Measurements from ENCODE around the gene ATP2B1.

ATP2B1 gene

GRCh38 chr12:89650239-89650638 lies 58.4 kb downstream of the ATP2B1 start:
- no peak for DNase-seq

- DNase-seq, result no peak
Measured at GRCh38 chr12:89649820-89650219, 58.8 kb downstream of the ATP2B1 start.

DNA sequence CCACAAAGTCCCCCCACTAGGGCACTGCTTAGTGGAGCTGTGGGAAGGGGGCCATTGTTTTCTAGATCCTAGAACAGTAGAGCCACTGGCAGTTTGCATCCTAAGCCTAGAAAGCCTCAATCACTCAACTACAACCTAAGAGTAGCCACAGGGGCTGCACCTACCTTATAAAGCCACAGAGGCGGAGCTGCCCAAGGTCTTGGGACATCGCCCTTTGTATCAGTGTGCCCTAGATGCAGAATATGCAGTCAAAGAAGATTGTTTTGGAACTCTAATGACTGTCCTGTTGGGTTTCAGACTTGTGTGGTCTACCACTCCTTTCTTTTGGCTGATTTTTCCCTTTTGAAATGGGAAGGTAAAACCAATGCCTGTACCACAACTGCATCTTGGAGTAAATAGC lies 59.5 kb downstream of the ATP2B1 start:
- DNase-seq, result no peak

DNA sequence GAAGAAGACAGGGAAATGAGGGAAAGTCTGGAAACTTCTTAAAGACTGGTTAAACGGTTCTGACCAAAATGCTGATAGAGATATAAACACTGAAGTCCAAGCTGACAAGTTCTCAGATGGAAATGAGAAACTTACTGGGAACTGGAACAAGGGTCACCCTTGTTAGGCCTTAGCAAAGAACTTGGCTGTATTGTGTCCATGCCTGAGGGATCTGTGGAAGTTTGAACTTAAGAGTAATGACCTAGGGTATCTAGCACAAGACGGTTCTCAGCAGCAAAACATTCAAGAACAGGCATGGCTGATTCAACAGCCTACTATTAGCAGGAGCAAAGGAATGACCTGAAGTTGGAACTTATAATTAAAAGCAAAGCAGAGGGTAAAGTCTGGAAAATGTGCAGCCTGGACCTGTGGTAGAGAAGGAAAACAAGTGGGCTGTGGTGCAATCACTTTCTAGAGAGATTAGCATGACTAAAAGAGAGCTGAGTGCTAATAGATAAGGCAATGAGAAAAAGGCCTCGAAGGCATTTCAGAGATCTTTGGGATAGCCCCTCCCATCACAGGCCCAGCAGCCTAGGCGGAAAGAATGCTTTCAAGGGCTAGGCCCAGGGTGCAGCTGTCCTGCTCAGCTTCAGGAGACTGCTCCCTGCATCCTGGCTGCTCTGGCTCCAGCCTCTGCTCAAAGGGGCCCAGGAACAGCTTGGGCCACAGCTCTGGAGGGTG lies 60.3 kb downstream of the ATP2B1 start:
- DNase-seq, result no peak

DNA sequence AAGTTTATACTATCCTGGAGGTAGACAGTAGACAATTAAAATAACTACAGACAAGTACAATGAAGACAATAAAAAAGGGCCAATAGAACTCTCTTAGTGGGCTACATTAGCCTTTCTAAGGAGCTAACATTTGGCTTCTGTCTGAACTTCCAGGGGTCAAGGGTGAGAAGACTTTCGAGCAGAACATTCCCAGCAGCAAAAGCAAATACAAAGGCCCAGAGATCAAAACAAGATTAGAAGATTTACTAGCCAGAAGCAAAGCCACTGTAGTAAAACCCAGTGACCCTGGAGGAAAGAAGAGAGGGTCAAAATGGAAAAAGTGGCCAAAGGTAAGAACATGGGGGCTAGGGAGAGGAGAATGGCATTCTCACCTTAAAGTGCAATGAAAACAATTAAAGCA lies 63.2 kb downstream of the ATP2B1 start:
- DNase-seq, result no peak

DNA sequence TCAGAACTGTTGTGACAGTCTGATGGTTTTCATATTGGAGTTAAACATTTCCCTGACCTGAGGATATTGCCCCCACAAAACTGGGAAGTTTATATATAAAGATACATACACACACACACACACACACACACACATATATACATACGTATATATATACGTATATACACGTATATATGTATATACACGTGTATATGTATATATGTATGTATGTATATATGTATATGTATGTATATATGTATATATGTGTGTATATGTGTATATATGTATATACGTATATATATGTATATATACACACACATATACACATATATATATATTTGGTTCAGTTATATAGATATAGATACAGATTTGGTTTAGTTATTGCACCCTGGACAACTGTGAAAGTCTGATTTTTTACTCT lies 65.7 kb downstream of the ATP2B1 start:
- no peak for DNase-seq

- no peak for DNase-seq
Measured at GRCh38 chr12:89636776-89637160, 71.9 kb downstream of the ATP2B1 start.

DNA sequence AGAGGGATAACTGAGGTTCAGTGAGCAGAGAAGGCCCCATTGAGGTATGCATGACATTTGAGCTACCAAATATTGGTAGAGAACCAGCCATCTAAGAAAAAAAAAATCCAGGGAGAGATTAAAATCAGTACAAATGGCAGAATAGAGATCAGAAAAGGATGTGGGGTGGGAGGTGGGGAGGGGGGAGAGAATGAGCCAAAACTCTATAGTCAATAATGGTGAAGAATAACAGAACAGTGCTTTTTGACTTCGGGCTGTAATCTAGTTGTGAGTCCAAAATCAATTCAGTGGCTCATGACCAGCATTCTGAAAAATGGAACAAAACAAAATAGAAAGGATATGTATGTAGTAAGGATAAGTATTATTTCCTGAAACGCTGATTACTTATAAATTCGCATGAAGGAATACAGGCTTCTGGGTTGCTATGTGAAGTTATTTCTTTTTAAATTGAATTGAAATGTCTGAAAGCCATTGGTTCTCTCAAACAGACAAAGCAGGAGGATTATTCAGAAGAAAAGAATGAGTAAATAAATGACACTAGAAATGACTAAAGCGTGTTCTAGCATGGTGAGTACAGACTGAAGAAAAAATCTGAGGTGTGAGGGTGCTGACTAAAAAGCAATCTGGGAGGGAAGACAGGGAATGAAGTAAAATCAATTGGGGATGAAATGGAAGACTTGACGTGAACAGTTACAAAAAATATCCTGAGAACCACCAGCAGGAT lies 72.4 kb downstream of the ATP2B1 start:
- peak; percentile 66 for DNase-seq

GRCh38 chr12:89634508-89634907 lies 74.1 kb downstream of the ATP2B1 start:
- no peak for DNase-seq

GRCh38 chr12:89632778-89633177 lies 75.9 kb downstream of the ATP2B1 start:
- DNase-seq, result no peak

DNA sequence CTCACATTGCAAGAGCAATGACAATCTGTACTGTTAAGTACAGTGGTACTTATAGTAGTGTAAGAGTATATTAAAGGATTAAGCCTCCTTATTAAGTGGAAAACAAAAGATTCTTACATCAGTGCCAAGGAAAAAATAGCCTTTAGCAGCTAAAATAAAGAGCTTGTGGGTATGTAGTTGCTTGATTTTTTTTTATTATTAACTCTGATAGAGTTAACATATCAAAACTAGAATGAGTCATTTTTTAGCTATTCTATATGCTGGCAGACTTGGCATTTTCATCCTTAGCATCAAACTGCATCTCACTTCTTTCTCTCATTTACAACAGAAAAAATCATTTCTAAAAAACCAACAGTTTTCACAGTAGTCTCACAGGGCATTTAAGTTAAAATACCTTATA lies 86.5 kb downstream of the ATP2B1 start:
- no peak for DNase-seq

- DNase-seq, result no peak
Measured at GRCh38 chr12:89621521-89621920, 87.1 kb downstream of the ATP2B1 start.

- no peak for DNase-seq
Measured at GRCh38 chr12:89619764-89620163, 88.9 kb downstream of the ATP2B1 start.

DNA sequence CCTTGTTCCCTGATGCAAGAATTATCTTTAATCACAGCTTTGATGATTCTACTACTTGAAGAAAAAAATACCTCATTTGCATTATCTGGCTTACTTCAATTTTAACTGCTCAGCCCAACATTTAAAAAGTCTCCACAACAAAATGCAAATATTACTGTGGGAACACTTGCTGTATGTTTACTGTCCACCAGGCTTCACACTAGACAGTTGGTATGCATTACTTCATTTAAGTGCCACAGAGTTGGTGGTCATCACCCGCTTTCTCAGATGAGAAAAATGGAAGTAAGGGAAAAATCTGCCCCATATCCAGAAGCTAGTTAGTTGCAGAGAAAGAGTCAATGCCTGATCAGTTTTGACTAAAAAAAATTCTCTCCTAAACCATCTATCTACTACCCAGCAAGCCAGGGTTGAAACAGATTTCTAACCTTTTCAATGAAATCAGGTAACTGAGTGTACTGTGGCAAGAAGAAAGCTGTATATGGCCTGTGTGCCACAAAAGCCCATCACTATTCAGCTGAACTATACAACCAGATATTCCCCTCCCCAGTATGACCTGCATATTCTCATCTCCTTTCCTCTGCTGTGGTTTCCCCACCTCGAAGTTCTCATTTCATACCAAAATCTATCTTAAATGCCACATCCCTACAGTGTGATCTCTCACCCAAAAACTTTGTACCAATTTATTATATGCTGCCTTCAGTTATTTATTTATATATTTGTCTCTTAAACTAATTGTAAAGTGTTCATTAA lies 90.3 kb downstream of the ATP2B1 start:
- no peak for DNase-seq

- no peak for DNase-seq
Measured at GRCh38 chr12:89610366-89610765, 98.3 kb downstream of the ATP2B1 start.

GRCh38 chr12:89603678-89604077 lies 105.0 kb downstream of the ATP2B1 start:
- DNase-seq, result no peak

DNA sequence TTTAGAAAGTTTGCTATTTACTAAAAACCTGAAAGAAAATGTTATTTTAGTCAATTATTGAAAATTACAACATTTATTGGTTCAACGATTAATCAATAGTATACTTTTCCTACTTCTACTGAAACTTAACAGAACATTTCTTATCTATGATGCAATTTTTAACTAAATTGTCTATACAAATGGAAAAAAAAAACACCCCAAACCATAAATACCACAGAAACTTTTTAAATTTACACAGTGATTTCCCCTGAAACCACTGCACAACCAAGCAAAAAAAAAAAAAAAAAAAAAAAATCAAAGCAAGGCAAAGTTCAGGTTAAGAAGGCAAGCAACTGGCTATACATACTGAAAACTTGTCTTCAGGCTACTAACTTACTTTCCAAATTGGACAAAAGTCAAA lies 110.9 kb downstream of the ATP2B1 start:
- peak; percentile 50 for DNase-seq

- DNase-seq, result no peak
Measured at GRCh38 chr12:89597210-89597609, 111.4 kb downstream of the ATP2B1 start.

DNA sequence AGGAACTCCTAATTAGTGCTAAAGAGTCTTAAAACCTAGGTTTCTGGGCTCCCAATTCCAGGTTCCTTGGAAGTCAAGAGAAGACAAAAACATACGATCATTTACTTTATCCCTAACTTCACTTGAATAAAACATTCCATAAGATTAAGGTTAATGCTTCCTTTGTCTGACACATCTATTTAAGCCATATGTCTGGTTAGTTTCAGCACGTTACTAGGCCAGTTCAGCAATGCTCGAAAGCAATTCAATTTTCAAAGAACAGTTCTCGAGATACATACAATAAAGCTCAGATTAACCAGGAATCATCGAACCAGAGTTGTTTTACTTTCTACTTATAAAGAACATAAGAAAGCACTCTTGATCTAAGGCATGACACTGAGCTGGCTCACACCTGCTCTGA lies 114.8 kb downstream of the ATP2B1 start:
- DNase-seq, result no peak

- no peak for DNase-seq
Measured at GRCh38 chr12:89593233-89593632, 115.4 kb downstream of the ATP2B1 start.

- no peak for DNase-seq
Measured at GRCh38 chr12:89589753-89590152, 118.9 kb downstream of the ATP2B1 start.

GRCh38 chr12:89578499-89578898 lies 130.1 kb downstream of the ATP2B1 start:
- DNase-seq, result no peak

GRCh38 chr12:89576572-89577220 lies 131.9 kb downstream of the ATP2B1 start:
- no peak for DNase-seq

Data from activated CD4-positive, alpha-beta T cell treated with anti-CD3 and anti-CD28 coated beads, Interleukin-2, amount 50 U/mL, for 16 hours (primary cell).